HG03575 (cell line): ENCODE data around the gene USPL1.
"Not testable (repeated sequence)": the region's sequence is repeated elsewhere in the genome, so short reads cannot be mapped to it uniquely, and the experiment has no call there.

Experiments used
- ATAC-seq: cut with Tn5 transposase; IDR thresholded peaks from one replicate; pipeline ENCODE4 v1.9.1; 2021; ENCODE audit not compliant: unreplicated experiment, insufficient number of reproducible peaks, low FRiP score; ENCODE audit errors: extremely low read depth

The USPL1 gene

DNA sequence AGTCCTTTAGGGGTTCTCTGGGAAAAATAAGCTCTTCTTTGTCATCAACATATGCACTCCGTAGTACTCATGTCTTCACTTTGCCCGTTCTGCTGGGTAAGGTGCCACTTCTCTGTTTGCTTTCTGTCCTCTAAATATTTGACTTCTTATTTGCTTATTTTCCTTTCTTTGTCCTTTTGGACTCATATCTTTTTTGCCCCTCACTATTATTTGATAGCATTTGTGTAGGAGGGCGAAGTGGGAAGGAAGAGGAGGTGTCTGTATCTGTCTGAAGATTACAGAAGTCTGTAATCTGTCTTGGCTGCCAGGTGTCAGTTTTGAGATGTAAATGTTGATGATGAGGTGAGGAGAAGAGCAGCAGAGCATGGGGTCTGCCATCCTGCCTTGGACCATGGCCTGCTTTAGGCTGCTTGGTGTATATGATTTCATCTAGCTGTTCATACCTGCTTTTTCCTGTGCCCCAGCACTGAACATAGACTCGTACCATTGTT lies 30.8 kb downstream of the USPL1 start:
- no peak for ATAC-seq

DNA sequence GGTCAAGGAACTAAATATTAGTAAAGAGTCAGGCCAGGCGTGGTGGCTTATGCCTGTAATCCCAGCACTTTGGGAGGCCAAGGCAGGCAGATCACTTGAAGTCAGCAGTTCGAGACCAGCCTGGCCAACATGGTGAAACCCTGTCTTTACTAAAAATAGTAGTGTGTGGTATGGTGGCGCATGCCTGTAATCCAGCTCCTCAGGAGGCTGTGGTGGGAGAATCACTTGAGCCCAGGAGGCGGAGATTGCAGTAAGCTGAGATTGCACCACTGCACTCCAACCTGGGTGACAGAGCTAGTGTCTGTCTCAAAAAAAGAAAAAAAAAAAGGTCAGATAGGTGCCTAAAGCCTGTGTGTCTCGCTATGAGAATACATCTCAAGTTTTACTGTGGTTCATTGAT lies 33.9 kb downstream of the USPL1 start:
- ATAC-seq = not testable (repeated sequence)

DNA sequence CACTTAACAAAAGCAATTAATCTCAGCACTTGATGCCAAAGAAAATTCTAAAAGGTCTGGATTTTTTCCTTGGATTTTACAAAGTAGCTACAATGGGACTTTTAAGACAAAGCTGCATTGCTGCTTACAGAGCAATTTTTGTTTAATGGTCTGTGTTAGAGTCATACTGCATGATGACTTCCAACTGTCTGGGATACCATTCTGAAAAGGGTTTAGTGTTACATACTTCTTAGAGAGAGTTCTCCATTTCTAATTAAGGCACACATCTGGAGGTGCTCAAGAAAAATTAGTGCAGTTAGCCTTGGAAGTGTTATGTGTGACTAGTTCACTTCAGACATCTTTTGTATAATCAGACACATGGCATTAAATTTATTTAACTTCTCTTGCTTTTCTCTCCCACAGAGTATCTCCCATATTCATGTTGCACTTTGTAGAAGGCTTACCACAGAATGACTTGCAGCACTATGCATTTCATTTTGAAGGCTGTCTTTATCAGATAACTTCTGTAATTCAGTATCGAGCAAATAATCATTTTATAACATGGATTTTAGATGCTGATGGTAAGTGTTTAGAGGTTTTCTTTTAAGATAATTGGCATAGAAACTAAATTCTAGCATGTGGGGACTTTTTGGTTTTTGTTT lies 35.1 kb downstream of the USPL1 start:
- ATAC-seq = no peak

DNA sequence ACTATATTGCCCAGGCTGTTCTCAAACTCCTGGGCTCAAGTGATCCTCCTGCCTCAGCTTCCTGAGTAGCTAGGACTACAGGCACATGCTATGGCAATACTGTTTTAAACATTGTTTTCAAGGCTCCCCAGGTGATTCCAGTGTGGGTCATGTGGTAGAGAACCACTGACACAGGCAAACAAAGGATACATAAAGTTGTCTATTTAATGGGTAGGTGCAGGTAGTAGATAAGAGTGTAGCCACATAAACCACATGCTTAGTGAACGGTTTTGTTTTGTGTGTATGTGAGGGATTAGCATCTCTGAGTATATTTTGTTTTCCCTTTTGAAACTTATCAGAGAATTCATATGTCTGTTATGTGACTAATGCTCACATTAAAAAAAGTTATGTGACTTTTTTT lies 36.7 kb downstream of the USPL1 start:
- ATAC-seq = no peak

DNA sequence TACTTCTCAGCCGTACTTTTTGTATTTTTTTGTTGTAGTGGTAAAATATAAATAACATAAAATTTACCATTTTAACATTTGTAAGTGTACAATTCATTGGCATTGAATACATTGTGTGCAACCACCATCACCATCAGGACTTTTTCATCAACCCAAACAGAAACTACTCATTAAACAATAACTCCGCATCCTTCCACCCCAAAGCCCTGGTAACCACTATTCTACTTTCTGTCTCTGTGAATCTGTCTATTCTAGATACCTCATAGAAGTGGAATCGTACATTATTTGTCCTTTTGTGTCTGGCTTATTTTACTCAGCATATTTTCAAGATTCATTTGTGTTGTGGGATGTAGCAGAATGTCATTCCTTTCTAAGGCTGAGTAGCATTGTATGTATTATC lies 38.5 kb downstream of the USPL1 start:
- ATAC-seq = no peak

DNA sequence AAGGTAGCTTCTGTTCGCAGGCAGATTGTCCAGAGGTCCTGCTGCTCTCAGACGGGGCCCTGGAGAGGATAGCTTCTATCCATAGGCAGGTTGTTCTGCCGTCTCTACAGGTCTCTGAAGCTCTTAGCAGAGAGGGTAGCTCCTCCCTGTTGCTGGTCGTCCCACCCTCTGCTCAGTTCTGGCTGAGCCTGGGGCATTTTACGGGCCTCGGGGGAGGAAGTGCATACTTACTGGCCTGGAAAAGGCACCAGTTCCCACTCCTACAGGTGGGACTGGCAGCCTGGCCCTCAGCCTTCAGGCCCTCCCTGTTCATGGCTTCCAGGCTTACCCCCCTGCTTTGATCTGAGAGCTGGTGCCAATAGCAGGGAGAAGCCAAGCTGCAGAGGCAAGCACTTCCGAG lies 42.3 kb downstream of the USPL1 start:
- no peak for ATAC-seq

DNA sequence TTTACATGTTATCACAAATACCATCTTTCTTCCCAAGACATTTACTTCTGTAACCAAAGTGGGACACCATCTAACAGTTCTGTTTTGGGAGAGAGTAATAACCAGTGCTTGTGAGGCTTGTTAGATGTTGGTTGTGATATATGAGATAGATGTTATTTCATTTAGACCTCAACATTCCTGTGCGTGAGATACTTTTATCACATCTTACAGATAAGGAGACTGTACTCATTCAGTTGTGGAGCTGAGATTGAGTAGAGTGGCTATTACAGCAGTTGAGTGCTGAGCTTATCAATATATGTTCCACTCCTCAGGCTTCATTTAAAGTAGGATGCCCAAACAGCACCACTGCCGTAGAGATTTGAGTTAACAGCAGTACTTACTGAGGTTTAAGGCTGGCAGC lies 43.1 kb downstream of the USPL1 start:
- no peak for ATAC-seq

DNA sequence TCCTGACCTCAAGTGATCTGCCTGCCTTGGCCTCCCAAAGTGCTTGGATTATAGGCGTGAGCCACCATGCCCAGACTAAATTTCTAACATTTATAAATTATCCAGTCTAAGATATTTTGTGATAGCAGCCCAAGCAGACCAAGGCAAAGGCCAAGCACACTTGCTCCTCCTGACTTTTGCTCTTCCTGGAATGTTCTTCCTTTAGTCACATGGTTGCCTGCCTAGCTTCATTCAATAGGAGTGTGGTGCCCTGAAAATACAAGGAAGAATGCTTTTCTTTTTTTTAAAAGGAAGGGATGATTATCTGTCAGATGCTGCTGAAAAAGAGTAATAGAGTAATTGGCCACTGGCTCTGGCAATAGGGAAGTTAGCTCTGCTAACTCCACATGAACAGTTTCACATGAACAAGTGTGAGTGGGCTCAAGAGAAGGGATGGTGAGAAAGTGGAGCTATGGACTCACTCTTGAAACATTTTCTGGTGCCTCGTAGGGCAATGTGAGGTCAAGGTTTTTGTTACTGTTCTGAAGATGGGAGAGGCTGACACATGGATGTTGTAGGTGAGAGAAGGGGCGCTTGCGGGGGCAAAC lies 47.1 kb downstream of the USPL1 start:
- ATAC-seq = no peak

DNA sequence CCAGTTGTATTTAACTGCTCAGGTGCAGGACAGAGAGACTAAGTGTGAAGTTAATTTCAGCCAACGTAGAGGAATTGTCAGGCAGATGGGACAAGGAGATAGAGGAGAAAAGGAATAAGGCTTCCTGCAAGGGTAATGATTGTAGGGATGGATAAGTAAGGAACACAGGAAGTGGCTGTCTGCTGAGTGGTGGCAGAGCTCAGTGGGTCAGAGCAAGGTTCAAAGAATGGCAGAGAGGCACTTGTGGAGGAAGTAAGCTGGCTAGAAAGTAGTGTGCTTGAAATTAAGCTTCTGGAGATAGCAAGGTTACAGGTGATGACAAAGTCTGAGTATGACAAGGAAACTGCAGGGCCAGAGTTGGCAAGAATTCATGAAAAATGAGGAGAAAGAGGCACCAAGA lies 47.9 kb downstream of the USPL1 start:
- no peak for ATAC-seq

DNA sequence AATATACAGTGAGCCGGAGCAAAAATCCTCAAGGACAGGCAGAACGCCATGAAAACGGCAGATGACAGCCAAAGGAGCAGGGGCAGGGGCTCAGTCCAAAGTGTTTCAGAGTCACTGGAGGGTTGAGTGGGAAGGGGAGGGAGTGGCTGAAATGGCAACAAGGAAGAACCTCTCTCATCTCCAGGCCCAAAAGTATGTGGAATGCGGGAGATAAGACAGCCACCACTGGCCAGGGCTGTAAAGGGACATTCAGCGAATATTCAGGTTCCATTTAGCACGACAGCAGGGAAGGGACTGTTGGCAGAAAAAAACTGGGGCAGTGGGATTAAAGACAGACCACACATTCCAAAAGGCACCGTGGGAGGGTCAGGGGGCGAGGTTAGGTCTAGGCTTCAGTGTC lies 48.4 kb downstream of the USPL1 start:
- no peak for ATAC-seq

DNA sequence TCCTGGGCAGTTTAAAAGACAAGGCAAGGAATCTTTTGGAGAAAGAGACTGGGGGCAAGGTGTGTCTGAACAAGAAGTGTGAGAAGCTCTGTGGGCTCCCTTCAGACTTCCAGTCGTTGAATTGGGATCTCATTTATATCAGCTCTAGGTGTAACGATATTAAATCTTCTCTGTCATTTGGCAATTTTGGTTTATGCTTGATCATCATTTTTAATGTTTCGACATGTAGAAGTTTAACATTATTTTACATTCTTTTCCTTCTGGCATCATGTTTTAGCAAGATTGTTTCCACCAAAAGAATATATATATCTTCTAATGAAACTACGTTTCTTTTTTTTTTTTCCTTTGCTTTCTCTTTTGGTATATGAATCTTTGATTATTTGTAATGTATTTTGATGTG lies 49.3 kb downstream of the USPL1 start:
- ATAC-seq = no peak

DNA sequence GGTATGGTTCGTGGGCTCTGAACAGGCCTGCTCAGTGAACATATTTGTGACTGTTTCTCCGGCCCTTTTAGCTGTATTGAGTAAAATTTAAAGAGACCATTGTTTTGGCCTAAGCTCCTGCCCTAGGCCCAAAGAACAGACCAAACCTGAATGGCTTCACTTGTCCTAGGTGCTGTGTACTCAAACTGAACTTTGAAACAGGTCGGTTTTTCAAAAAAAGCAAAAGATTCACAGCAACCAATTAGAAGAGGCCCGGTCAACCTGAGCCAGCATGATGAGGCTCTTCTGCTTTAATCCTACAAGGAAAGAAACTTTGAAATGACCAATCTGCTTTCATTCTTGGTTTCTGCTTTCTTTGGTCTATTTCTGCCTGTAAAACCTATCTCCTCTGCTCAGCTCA lies 50.6 kb downstream of the USPL1 start:
- ATAC-seq = no peak

DNA sequence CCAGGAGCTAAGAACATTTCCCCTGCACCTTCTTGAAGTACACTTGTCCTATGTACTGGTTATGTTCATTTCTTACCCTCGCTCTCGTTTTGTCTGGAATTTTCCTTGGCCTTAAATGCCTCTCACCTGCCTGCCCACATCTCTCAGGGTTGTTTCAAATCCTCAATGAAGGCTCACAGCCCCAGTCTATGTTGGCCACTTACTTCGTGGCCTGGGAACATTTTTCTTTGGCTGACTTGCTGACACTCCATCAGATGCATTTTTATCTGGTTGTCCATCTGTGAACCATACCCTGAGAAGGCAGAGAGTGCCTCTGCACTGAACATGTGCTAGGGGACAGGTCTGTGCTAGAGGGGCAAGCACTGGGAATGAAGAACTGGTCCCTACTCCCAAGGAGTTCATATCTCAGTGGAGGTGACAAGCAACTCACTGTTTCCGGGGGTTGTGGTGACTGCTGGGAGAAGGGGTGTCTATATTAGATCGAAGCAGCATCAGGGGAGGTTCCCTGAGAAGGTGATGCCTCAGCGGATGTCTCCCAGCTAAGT lies 53.6 kb downstream of the USPL1 start:
- ATAC-seq = no peak

DNA sequence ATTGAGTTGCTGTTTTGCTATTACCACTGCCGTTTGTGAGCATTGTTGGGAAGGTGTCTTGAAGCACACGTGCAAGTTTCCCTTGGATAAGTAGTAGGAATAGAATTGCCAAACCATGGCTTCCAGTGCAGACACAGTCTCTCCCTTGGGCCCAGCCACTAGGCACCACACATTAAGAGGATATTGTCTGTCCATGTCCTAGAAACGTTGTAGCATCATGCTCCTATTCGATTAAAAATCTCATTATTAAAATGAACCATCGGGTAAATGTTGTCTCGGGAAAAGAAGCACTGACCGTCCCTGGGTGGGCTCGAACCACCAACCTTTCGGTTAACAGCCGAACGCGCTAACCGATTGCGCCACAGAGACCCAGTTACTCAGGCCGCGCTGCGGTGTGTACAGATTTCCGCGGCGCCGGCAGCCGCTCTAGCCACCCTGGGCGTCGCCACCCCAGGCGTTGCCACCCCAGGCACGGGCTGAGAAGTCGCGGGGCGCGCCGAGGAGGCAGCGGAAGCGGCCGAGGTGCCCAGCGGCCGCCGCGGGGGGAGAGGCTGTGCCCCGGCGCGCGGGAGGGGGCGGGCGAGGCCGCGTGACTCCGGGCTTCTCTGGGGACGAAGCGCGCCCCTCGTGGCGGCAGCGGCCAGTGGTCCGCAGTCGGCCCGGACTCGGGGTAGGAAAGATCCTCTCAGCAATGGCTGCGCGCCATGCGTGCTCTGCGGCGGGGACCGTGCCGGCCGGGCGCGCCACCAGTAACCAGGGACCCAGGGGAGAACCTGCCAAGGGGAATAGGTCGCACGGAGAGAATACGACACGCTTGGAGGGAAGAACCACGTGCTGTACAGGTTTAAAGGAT lies 56.2 kb downstream of the USPL1 start:
- ATAC-seq = peak; percentile 60

DNA sequence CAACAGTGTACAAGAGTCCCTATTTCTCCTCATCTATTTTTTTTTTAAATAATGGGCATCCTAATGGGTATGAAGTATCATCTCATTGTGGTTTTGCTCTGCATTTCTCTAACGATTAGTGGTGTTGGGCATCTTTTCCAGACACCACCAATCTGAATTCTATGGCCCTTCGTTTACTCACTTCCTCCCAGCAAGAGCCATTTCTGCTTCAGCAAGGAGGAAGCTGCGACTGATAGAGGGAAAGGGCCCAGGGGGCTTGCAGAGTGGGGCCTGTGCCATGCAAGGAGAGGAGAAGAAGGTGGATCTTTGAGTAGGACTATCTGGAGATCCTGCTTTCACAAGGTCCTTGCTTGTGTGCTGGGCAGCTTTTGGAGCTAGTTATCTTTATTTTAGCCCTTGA lies 58.0 kb downstream of the USPL1 start:
- ATAC-seq = no peak

DNA sequence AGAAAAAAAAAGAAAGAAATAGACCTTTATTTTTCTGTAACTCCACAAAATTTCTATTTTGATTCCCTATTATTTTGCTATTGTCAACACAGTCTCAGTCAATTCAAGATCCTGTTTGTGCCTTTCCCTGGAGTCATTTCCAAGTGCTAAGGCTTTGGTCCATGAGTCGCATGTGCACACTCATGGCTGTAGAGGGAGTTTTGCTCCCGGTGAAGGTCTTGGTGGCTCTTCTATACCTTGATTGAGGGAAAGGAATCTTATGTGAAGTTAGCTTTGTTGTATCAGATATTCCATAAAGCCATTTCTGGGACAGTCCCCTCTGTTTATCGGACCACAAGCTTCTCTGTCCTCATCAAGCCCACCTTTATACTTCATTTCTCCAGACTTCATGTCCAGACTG lies 59.0 kb downstream of the USPL1 start:
- ATAC-seq = no peak

DNA sequence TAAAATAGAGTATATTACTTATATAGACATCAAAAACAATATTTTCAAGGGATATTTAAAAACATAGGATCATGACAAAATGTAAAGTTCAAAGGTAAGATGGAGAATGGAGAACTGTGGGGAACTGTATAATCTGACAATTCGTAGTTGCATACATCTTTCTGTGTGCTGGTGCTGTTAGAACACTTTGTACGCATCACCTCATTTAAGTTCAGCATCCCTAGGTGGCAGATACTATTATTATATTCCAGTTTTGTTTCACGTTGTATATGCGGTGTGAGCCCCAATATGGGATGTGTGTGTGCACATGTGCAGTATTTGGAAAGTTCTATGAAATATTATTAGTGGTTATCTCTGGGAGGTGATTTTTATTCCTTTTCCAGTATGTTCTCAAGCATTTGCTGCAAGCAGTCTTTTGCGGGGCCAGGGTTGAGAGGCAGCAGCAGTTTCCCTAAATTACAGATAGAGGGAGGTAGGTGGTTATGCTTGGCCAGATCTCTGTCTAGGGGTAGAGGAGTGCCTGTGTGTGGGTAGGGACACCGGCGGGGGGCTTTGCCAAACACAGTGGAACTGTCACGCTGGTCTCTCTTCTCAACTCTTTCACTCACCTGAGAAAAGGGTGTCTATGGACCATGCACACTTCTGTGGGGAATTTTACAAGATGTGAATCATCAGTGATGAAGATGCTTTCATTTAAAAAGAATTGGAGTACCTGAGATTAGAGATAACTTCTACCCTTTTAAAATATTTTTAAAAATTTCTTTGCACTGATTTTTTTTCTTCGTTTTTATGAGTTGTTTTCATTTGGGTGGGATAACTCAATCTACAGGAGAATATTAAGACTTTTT lies 62.0 kb downstream of the USPL1 start:
- no peak for ATAC-seq

DNA sequence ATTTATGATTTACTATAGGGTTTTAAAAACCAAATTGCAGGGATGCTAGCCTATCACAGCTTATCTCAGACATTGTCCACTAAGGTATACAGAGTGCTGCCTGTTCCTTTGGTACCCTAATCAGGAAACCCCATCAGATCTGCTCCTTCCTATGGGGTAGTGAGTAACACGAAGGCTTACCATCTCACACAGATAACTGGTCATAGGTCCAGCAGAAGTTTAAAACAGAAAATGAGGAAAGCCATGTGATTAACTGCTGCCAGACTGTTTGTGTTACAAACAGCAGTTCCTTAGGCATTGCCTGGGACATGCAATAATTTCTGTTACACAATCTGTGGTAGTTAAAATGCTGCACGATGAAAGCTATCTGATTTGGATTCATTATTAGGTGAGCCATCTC lies 64.1 kb downstream of the USPL1 start:
- ATAC-seq = no peak

DNA sequence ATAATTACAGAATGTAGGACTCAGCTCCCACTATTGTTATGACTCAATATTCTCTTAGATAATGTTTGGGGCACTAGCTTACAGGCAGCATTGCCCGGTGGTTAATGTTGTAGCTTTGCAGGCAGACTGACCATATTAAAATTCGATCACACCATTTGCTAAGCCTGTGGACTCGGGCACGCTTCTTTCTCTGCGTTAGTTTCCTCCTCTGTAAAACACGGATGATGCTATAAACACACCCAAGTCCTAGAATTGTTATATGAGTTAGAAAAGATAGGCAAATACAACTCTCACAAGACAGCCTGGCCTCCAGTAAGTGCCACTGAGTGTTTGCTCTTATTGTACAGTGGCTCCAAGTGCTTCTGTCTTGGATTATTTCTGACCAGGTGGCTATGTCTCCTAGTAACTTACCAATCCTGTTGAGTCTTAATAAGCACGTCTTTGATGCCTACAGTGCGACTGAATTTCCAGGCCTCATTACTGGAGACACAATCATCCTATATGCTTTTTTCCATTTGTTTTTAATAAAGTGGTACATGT lies 67.7 kb downstream of the USPL1 start:
- no peak for ATAC-seq
